ENCODE measurements around the gene TNFRSF1A. TPM values are rescaled to one million over a fixed set of nuclear protein-coding genes. Genes with fewer than 3 reads are reported as not detected.

TNFRSF1A gene
- total and polyA plus RNA-seq, 2 of the 13 experiments (the other 11 are each of a cell fraction or from before 2014, with no cell fraction given): 41.5 to 61.2 TPM

DNA sequence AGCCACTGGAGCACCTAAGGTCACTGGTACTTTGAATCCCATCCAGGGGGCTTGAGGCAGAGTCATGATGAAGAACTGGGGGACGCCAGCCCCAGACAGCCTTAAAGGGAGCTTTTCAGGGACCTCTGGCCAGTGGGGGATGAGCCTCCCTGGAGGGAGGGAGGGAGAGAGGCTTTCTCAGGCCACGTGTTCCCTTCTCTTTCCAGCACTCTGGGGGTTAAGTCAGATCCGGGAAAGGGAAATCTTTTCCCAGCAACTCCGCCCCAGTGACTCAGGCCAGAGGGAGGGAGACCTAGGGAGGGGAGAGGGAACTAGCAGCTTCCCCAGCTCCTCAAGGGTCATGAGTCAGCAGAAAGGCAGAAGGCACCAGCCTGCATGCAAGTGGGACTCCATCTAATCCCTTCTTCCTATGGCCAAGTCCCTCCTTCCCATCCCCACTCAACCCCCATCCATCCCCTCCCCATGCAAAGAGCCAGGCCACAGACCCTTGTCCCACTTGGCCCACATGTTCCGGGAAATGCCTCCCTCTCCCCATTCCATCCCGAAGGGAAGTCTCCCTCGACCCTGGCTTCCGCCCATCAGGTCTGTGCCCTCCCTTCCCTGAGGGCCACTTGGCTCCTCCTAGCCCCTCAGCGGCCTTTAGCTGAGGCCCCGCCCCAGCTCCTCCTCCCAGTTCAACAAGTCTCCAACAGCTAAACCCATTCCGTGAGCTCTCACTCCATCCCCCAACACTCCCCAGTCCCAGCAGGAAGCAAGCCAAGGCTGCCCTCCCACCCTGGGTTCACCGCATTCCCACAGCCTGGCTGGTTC, 5.6 kb downstream of the TNFRSF1A start (continued):
- TF ChIP-seq, protein P1, sequence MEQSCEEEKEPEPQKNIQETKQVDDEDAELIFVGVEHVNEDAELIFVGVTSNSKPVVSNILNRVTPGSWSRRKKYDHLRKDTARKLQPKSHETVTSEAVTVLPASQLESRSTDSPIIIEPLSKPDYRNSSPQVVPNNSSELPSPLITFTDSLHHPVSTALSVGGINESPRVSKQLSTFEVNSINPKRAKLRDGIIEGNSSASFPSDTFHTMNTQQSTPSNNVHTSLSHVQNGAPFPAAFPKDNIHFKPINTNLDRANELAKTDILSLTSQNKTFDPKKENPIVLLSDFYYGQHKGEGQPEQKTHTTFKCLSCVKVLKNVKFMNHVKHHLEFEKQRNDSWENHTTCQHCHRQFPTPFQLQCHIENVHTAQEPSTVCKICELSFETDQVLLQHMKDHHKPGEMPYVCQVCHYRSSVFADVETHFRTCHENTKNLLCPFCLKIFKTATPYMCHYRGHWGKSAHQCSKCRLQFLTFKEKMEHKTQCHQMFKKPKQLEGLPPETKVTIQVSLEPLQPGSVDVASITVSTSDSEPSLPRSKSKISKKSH (CRISPR knock-in tag; IDR thresholded peaks at IDR 0.05; ENCODE audit: borderline replicate concordance): peak; percentile 49; the same call in 1 of the 2 replicates
- TF ChIP-seq, protein P2, sequence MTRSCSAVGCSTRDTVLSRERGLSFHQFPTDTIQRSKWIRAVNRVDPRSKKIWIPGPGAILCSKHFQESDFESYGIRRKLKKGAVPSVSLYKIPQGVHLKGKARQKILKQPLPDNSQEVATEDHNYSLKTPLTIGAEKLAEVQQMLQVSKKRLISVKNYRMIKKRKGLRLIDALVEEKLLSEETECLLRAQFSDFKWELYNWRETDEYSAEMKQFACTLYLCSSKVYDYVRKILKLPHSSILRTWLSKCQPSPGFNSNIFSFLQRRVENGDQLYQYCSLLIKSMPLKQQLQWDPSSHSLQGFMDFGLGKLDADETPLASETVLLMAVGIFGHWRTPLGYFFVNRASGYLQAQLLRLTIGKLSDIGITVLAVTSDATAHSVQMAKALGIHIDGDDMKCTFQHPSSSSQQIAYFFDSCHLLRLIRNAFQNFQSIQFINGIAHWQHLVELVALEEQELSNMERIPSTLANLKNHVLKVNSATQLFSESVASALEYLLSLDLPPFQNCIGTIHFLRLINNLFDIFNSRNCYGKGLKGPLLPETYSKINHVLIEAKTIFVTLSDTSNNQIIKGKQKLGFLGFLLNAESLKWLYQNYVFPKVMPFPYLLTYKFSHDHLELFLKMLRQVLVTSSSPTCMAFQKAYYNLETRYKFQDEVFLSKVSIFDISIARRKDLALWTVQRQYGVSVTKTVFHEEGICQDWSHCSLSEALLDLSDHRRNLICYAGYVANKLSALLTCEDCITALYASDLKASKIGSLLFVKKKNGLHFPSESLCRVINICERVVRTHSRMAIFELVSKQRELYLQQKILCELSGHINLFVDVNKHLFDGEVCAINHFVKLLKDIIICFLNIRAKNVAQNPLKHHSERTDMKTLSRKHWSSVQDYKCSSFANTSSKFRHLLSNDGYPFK (CRISPR knock-in tag; IDR thresholded peaks at IDR 0.05; ENCODE audit: borderline replicate concordance): no peak
- TF ChIP-seq ESRRA (CRISPR knock-in tag; IDR thresholded peaks at IDR 0.05; ENCODE audit: low read depth) (0 out of 2 replicates have a peak, but pooled peaks have one; percentile 19), ATF1 (CRISPR knock-in tag; IDR thresholded peaks at IDR 0.05) (no peak), ZZZ3 (CRISPR knock-in tag; IDR thresholded peaks at IDR 0.05; ENCODE audit: borderline replicate concordance) (no peak), RARA (CRISPR knock-in tag; IDR thresholded peaks at IDR 0.05) (peak; percentile 67; the same call in 1 of the 2 replicates), ZNF367 (CRISPR knock-in tag; IDR thresholded peaks at IDR 0.05; ENCODE audit: borderline replicate concordance) (no peak), ZNF451 (CRISPR knock-in tag; IDR thresholded peaks at IDR 0.05) (peak; percentile 27; the same call in 1 of the 2 replicates), SRY (CRISPR knock-in tag; IDR thresholded peaks at IDR 0.05) (no peak), ISX (CRISPR knock-in tag; conservative IDR thresholded peaks at IDR 0.05) (no peak), MBNL3 (CRISPR knock-in tag; conservative IDR thresholded peaks at IDR 0.05) (no peak), ZNF850 (CRISPR knock-in tag; conservative IDR thresholded peaks at IDR 0.05) (no peak), NFE2L1 (CRISPR knock-in tag; IDR thresholded peaks at IDR 0.05; ENCODE audit: borderline replicate concordance) (peak; percentile 90), ZNF816 (CRISPR knock-in tag; IDR thresholded peaks at IDR 0.05; ENCODE audit: borderline replicate concordance) (no peak), ZNF121 (CRISPR knock-in tag; IDR thresholded peaks at IDR 0.05) (no peak), MLLT10 (CRISPR knock-in tag; IDR thresholded peaks at IDR 0.05) (no peak), HDAC6 (IDR thresholded peaks at IDR 0.05; ENCODE audit: low read depth, low read length) (no peak), ZNF3 (CRISPR knock-in tag; IDR thresholded peaks at IDR 0.05) (no peak), NFYB (CRISPR knock-in tag; IDR thresholded peaks at IDR 0.05) (no peak; the same call in 1 of the 2 replicates), ZNF510 (CRISPR knock-in tag; IDR thresholded peaks at IDR 0.05; ENCODE audit: low read depth) (no peak)
- TF ChIP-seq, protein P3, sequence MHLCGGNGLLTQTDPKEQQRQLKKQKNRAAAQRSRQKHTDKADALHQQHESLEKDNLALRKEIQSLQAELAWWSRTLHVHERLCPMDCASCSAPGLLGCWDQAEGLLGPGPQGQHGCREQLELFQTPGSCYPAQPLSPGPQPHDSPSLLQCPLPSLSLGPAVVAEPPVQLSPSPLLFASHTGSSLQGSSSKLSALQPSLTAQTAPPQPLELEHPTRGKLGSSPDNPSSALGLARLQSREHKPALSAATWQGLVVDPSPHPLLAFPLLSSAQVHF (CRISPR knock-in tag; IDR thresholded peaks at IDR 0.05): no peak
- TF ChIP-seq, protein P4, sequence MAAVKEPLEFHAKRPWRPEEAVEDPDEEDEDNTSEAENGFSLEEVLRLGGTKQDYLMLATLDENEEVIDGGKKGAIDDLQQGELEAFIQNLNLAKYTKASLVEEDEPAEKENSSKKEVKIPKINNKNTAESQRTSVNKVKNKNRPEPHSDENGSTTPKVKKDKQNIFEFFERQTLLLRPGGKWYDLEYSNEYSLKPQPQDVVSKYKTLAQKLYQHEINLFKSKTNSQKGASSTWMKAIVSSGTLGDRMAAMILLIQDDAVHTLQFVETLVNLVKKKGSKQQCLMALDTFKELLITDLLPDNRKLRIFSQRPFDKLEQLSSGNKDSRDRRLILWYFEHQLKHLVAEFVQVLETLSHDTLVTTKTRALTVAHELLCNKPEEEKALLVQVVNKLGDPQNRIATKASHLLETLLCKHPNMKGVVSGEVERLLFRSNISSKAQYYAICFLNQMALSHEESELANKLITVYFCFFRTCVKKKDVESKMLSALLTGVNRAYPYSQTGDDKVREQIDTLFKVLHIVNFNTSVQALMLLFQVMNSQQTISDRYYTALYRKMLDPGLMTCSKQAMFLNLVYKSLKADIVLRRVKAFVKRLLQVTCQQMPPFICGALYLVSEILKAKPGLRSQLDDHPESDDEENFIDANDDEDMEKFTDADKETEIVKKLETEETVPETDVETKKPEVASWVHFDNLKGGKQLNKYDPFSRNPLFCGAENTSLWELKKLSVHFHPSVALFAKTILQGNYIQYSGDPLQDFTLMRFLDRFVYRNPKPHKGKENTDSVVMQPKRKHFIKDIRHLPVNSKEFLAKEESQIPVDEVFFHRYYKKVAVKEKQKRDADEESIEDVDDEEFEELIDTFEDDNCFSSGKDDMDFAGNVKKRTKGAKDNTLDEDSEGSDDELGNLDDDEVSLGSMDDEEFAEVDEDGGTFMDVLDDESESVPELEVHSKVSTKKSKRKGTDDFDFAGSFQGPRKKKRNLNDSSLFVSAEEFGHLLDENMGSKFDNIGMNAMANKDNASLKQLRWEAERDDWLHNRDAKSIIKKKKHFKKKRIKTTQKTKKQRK (IDR thresholded peaks at IDR 0.05; ENCODE audit: low read length): no peak
